Left renal pelvis (tissue), 4 donors: ENCODE data around the gene DDRGK1. TPM values are rescaled to one million over a fixed set of nuclear protein-coding genes. Genes with fewer than 3 reads are reported as not detected.

Source experiments
- polyA plus RNA-seq, 4 donors: library from polyadenylated mRNA; unstranded; fragments of 120-200 nt; gene quantifications; one replicate each; pipeline ENCODE4 v1.2.1, GENCODE V29; 2013; ENCODE audit not compliant: insufficient read length in 4 of 4

The DDRGK1 gene
- polyA plus RNA-seq, 4 donors: 34.3 to 59.7 (median 48.1) TPM

Other genes with a start within 250 kb of the DDRGK1 start
- gene GNRH2, start 161.1 kb downstream of the DDRGK1 start, polyA plus RNA-seq: 1 to 10 TPM in 1 of 4 donors, under 1 TPM in 2, not detected in 1; 0.59 to 1.0 (median 0.63) TPM
- 10 to 100 TPM; 36.8 to 72.5 (median 46.0) TPM for gene MRPS26, start 158.6 kb downstream of the DDRGK1 start, polyA plus RNA-seq
- under 1 TPM in 2 of 4 donors, not detected in 2; 0.68 to 0.93 TPM for gene OXT, start 133.1 kb downstream of the DDRGK1 start, polyA plus RNA-seq
- under 1 TPM in 1 of 4 donors, not detected in 3; 0.43 TPM for gene AVP, start 120.0 kb downstream of the DDRGK1 start, polyA plus RNA-seq
- gene FASTKD5, start 44.8 kb downstream of the DDRGK1 start, polyA plus RNA-seq: 10 to 100 TPM; 13.4 to 21.4 (median 18.9) TPM
- 10 to 100 TPM in 1 of 4 donors, 1 to 10 TPM in 3; 8.7 to 13.0 (median 9.6) TPM for gene UBOX5, start 44.8 kb downstream of the DDRGK1 start, polyA plus RNA-seq
- gene LZTS3, start 31.1 kb downstream of the DDRGK1 start, polyA plus RNA-seq: 10 to 100 TPM in 3 of 4 donors, 1 to 10 TPM in 1; 4.9 to 20.9 (median 13.3) TPM
- gene ITPA, start 4.8 kb upstream of the DDRGK1 start, polyA plus RNA-seq: 10 to 100 TPM; 39.4 to 79.6 (median 48.7) TPM
- 1 to 10 TPM in 3 of 4 donors, under 1 TPM in 1; 0.42 to 4.2 (median 2.1) TPM for gene SLC4A11, start 34.5 kb upstream of the DDRGK1 start, polyA plus RNA-seq
- gene DNAAF9, start 203.0 kb upstream of the DDRGK1 start, polyA plus RNA-seq: 10 to 100 TPM; 17.7 to 31.9 (median 26.3) TPM